ENCODE data around the gene TRIP12.

DNA sequence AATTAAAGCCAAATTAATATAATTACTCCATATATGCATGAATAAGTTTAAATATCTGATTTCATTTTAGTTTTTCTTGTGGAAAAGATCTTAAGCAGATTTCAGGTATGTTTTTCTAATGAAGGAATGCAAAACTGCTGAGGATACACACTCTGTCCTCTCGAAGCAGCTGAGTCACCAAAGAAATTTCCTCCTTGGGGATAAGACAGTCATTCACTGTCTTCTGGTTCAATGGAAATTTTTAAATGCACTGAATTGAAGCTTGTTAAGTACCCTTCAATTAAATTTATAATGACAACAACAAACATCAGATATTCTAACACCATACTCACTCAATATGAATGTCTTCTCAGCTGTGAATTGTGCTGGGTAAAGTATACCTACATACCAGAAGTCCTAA is 106.0 kb downstream of the TRIP12 start:
- TF ChIP-seq CEBPB (IDR thresholded peaks at IDR 0.05; ENCODE audit: low read depth, low read length) = no peak
- TF ChIP-seq, protein P1, sequence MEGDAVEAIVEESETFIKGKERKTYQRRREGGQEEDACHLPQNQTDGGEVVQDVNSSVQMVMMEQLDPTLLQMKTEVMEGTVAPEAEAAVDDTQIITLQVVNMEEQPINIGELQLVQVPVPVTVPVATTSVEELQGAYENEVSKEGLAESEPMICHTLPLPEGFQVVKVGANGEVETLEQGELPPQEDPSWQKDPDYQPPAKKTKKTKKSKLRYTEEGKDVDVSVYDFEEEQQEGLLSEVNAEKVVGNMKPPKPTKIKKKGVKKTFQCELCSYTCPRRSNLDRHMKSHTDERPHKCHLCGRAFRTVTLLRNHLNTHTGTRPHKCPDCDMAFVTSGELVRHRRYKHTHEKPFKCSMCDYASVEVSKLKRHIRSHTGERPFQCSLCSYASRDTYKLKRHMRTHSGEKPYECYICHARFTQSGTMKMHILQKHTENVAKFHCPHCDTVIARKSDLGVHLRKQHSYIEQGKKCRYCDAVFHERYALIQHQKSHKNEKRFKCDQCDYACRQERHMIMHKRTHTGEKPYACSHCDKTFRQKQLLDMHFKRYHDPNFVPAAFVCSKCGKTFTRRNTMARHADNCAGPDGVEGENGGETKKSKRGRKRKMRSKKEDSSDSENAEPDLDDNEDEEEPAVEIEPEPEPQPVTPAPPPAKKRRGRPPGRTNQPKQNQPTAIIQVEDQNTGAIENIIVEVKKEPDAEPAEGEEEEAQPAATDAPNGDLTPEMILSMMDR (conservative IDR thresholded peaks at IDR 0.05; ENCODE audit: low read depth, low read length) = no peak
- TF ChIP-seq POLR2A (IDR thresholded peaks at IDR 0.05; ENCODE audit: low read depth, low read length) = no peak
- TF ChIP-seq, protein P2, sequence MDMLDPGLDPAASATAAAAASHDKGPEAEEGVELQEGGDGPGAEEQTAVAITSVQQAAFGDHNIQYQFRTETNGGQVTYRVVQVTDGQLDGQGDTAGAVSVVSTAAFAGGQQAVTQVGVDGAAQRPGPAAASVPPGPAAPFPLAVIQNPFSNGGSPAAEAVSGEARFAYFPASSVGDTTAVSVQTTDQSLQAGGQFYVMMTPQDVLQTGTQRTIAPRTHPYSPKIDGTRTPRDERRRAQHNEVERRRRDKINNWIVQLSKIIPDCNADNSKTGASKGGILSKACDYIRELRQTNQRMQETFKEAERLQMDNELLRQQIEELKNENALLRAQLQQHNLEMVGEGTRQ (IDR thresholded peaks at IDR 0.05; ENCODE audit: low read depth, low read length) = no peak
- no peak for TF ChIP-seq RAD21 (IDR thresholded peaks at IDR 0.05; ENCODE audit: low read length)
